Body of pancreas (tissue), 4 donors: ENCODE measurements around the gene EPHB2. TPM values are rescaled to one million over a fixed set of nuclear protein-coding genes. Genes with fewer than 3 reads are reported as not detected.

Experiments used
- ATAC-seq: fragments of 150-250 bp; one replicate; pipeline ENCODE4 v1.9.1; 2016
- DNase-seq, 4 donors: peaks; one replicate each; pipeline ENCODE4 v3.0.0-alpha.2; 2019
- H3K27ac ChIP-seq, 4 donors: fragments of 200-600 bp; sonication (generic); 1 replicate in 3 of 4; 2 replicates in 1 of 4; pipeline versions ENCODE4 v1.5.1 to v1.6.1; 2016 to 2019; ENCODE audit warnings: mild to moderate bottlenecking in 1 of 4, mixed read lengths in 1 of 4, moderate library complexity in 1 of 4
- H3K27me3 ChIP-seq, 2 donors: fragments of 200-600 bp; sonication (generic); one replicate each; pipeline ENCODE4 v1.6.0; 2016; ENCODE audit warnings: mild to moderate bottlenecking in 1 of 2
- H3K36me3 ChIP-seq, 2 donors: fragments of 200-600 bp; sonication (generic); replicated peaks in 1 of 2; 2 replicates each; pipeline ENCODE4 v1.5.1; 2016; ENCODE audit warnings: low read depth in 2 of 2; ENCODE audit not compliant: insufficient read depth in 1 of 2
- H3K4me1 ChIP-seq: fragments of 200-600 bp; sonication (generic); one replicate; pipeline ENCODE4 v1.6.0; 2016
- H3K4me3 ChIP-seq, 2 donors: fragments of 200-600 bp; sonication (generic); 1 replicate in 1 of 2; 2 replicates in 1 of 2; pipeline ENCODE4 v1.5.1; 2016 to 2019
- H3K9me3 ChIP-seq, 3 donors: fragments of 200-600 bp; sonication (generic); 1 replicate in 2 of 3; 2 replicates in 1 of 3; pipeline ENCODE4 v1.5.1; 2016
- POLR2A ChIP-seq, 3 donors: fragments of 450-650 bp; IDR thresholded peaks; one replicate each; pipeline ENCODE4 v1.6.1; 2016; ENCODE audit warnings: antibody characterized with exemption in 3 of 3, mild to moderate bottlenecking in 2 of 3
- WGBS, 2 donors: methylation state at CpG; one replicate each; pipeline ENCODE4 v1.1.5; 2017; 5-methylcytosine and 5-hydroxymethylcytosine counted together
- intact Hi-C: fragments of 100-400 bp; cut with DNase I; formaldehyde crosslinking; loops from one replicate; pipeline ENCODE4 v1.15.1; 2023
- total RNA-seq, 2 donors: library from RNA; depleted of rRNA; stranded (reverse); fragments of >200 nt; gene quantifications; one replicate each; pipeline ENCODE4 v1.1.0, GENCODE V29; 2016
- TF ChIP-seq, protein P1 (sequence below), 7 experiments: fragments of 450-650 bp in 4 of 7; fragments of 200-600 bp in 3 of 7; sonication (generic) in 3 of 7; IDR thresholded peaks; one replicate each; pipeline ENCODE4 v1.5.1; 2016 to 2019; ENCODE audit warnings: antibody characterized with exemption in 7 of 7

The EPHB2 gene
- total RNA-seq, 2 donors from 2014 or later: 2.9 to 7.9 TPM

DNA sequence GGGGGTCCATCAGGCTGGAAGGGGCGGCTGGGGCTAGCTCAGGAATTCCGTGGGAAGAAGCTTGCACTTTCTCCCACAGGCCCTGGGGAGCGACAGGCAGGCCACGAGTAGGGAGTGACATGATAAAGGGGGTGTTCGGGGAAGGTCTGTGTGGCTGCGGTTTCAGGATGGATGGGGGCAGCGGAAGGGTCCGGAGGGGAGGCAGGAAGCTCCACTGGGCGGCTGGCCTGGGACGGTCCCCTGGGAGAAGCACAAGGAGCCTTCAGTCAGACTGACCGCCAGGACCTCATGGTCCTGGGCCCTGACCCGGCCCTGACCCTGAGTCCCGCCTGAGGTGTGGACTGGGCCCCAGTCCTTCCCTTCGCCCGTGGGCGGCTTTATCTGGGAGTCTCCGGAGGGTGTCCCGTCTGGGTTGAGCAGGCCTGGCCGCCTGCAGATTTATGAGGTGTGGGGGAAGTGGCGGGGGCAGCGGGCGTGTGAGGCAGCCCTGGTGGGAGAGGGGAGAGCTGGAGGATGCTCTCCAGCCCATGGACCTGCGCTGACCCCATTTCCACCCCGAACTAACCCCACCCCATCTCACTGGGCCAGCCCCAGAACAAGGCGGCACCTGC lies 45.6 kb downstream of the EPHB2 start:
- 75 to 84% methylated on average over 11 to 22 of the region's 25 CpGs for WGBS, 2 donors
- no peak overlapping the region for H3K27ac ChIP-seq
- no peak overlapping the region for H3K4me3 ChIP-seq
- no peak for ATAC-seq
- no peaks in the 10 kb centered on the region for H3K9me3 ChIP-seq
- no peaks in the 10 kb centered on the region for H3K27me3 ChIP-seq
- no peaks in the 10 kb centered on the region for H3K36me3 ChIP-seq
- DNase-seq: no peak
- intact Hi-C loops: no loop called here
- peaks cover 6% of the 10 kb centered on the region for H3K4me1 ChIP-seq
- TF ChIP-seq, protein P1, sequence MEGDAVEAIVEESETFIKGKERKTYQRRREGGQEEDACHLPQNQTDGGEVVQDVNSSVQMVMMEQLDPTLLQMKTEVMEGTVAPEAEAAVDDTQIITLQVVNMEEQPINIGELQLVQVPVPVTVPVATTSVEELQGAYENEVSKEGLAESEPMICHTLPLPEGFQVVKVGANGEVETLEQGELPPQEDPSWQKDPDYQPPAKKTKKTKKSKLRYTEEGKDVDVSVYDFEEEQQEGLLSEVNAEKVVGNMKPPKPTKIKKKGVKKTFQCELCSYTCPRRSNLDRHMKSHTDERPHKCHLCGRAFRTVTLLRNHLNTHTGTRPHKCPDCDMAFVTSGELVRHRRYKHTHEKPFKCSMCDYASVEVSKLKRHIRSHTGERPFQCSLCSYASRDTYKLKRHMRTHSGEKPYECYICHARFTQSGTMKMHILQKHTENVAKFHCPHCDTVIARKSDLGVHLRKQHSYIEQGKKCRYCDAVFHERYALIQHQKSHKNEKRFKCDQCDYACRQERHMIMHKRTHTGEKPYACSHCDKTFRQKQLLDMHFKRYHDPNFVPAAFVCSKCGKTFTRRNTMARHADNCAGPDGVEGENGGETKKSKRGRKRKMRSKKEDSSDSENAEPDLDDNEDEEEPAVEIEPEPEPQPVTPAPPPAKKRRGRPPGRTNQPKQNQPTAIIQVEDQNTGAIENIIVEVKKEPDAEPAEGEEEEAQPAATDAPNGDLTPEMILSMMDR (IDR thresholded peaks at IDR 0.05): no peak
- no peak for TF ChIP-seq POLR2A (IDR thresholded peaks at IDR 0.05)

DNA sequence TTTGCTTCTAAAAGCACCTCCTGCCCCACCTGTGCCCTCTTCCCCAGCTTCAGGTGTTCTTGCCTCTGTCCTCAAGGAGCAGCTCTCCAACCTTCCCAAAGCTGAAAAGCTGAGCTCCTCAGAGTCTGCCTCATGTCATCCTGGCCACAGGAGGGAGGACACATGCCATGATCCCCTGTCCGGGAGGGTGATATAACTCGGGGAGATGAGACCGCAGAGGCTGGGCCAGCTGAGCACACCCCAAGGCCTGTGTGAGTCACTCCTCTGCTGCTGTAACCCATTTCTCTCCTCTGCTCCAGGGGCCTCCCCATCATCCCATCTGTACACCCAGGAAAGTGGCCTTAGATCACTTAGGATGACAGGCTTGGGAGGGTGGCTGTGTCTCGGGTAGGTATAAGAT lies 49.8 kb downstream of the EPHB2 start:
- no peak for TF ChIP-seq POLR2A (IDR thresholded peaks at IDR 0.05)
- TF ChIP-seq, protein P1 (IDR thresholded peaks at IDR 0.05): no peak
- ATAC-seq: no peak
- intact Hi-C loops: no loop called here
- Histone ChIP-seq H3K4me3 (no peak overlapping the region), H3K9me3 (no peaks in the 10 kb centered on the region), H3K4me1 (no peaks in the 10 kb centered on the region), H3K27ac (no peak overlapping the region), H3K27me3 (no peaks in the 10 kb centered on the region), H3K36me3 (no peaks in the 10 kb centered on the region)
- DNase-seq: no peak
- WGBS, 2 donors: 52 to 78% methylated on average over 4 of the region's 4 CpGs

DNA sequence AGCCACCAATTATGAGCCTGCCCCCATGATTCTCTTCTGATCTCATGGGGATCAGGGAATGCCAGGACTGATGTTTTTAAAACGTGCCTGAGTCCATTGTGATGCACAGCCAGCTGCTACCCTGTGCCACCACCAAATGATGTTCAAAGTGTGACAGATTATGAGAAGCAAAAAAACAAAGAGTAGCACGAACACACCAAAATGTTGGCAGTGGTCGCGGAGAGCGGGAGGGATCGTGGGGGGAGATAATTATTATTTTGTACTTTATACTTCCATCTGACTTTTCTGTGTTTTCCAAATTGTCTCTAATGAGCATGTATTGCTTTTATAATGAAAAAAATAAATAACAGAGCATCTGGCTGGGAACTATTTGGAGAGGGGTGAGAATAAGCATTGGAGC lies 50.5 kb downstream of the EPHB2 start:
- Histone ChIP-seq H3K9me3 (no peaks in the 10 kb centered on the region), H3K27me3 (no peaks in the 10 kb centered on the region), H3K36me3 (no peaks in the 10 kb centered on the region), H3K27ac (no peak overlapping the region), H3K4me3 (no peak overlapping the region), H3K4me1 (no peaks in the 10 kb centered on the region)
- DNase-seq (no peak), ATAC-seq (no peak)
- WGBS, 2 donors: 84 to 93% methylated on average over 6 of the region's 6 CpGs
- TF ChIP-seq, protein P1 (IDR thresholded peaks at IDR 0.05): no peak
- TF ChIP-seq POLR2A (IDR thresholded peaks at IDR 0.05): no peak
- intact Hi-C loops: no loop called here

DNA sequence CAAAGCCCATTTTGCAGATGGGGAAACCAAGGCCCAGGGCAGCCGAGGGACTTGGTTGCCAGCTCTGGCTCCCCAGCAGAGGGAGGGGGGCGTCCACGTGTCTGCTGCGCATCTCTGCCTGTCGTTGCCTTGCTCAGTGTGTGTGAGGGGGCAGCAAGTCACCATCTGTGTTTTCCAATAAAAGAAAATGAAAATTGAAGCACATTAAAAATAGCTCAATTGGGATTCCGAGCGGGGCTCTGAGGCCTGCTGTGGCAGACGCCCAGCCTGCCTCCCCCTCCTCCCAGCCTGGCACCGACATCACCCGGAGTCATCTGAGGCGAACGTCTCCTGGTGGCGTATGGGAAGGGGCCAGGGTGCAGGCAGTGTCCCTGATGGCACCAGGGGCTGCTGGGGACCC lies 51.2 kb downstream of the EPHB2 start:
- H3K36me3 ChIP-seq: no peaks in the 10 kb centered on the region
- TF ChIP-seq, protein P1 (IDR thresholded peaks at IDR 0.05): no peak
- TF ChIP-seq POLR2A (IDR thresholded peaks at IDR 0.05): no peak
- 85 to 90% methylated on average over 13 of the region's 13 CpGs for WGBS, 2 donors
- no peaks in the 10 kb centered on the region for H3K9me3 ChIP-seq
- no peaks in the 10 kb centered on the region for H3K4me1 ChIP-seq
- no peak for DNase-seq
- ATAC-seq: no peak
- no peak overlapping the region for H3K27ac ChIP-seq
- H3K4me3 ChIP-seq: no peak overlapping the region
- intact Hi-C loops: no loop called here
- no peaks in the 10 kb centered on the region for H3K27me3 ChIP-seq

DNA sequence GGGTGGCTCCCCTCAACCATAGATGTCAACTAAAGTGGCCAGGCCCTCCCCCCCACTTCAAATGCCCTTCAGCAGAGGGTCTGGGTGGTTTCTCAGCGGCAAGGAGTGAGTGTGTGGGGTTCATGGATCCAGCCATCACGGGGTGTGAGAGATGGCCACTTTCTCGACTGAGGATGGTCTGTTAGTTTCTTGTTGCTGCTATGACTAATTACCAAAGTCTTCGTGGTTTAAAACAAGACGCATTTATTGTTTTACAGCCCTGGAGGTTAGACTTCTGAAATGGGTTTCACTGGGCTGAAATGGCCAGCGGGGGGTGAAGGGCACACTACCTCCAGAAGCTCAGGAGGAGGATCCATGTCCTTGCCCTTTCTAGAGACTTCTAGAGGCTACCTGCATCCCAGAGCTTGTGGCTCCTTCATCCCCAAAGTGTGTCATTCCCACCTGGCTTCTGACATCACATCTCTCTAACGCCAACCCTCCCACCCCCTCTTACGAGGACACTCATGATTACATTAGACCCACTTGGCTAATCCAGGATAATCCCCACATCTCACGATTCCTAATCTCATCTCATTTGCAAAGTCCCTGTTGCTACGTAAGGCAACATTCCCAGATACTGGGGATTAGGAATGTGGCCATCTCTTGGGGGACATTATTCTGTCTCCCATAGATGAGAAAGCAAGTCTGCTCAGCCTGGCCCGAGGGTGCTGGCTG lies 53.0 kb downstream of the EPHB2 start:
- WGBS, 2 donors: 83 to 85% methylated on average over 11 of the region's 11 CpGs
- no peak overlapping the region for H3K27ac ChIP-seq
- H3K4me1 ChIP-seq: no peaks in the 10 kb centered on the region
- H3K4me3 ChIP-seq: no peak overlapping the region
- no peak for DNase-seq
- H3K27me3 ChIP-seq: no peaks in the 10 kb centered on the region
- no peak for ATAC-seq
- no peaks in the 10 kb centered on the region for H3K9me3 ChIP-seq
- no peaks in the 10 kb centered on the region for H3K36me3 ChIP-seq
- TF ChIP-seq POLR2A (IDR thresholded peaks at IDR 0.05): no peak
- TF ChIP-seq, protein P1 (IDR thresholded peaks at IDR 0.05): no peak
- intact Hi-C loops: no loop called here
